Transverse colon (tissue), 4 donors: ENCODE measurements around the gene TH. TPM values are rescaled to one million over a fixed set of nuclear protein-coding genes. Genes with fewer than 3 reads are reported as not detected.

Experiments
- DNase-seq: peaks from one replicate; pipeline ENCODE4 v3.0.0-alpha.2; 2019
- H3K27ac ChIP-seq, 4 donors: fragments of 200-600 bp; sonication (generic); 2 replicates each; pipeline ENCODE4 v1.5.1; 2016 to 2018; ENCODE audit warnings: inconsistent platforms in 4 of 4
- H3K27me3 ChIP-seq: fragments of 200-600 bp; sonication (generic); 2 replicates; pipeline ENCODE4 v1.5.1; 2017; ENCODE audit warnings: inconsistent platforms
- H3K36me3 ChIP-seq, 4 donors: fragments of 200-600 bp; sonication (generic); 2 replicates each; pipeline ENCODE4 v1.5.1; 2017 to 2019; ENCODE audit warnings: inconsistent platforms in 4 of 4
- H3K4me1 ChIP-seq, 4 donors: fragments of 200-600 bp; sonication (generic); 2 replicates each; pipeline ENCODE4 v1.5.1; 2017 to 2020; ENCODE audit warnings: inconsistent platforms in 4 of 4
- H3K4me3 ChIP-seq, 4 donors: fragments of 200-600 bp; sonication (generic); 1 replicate in 1 of 4; 2 replicates in 3 of 4; pipeline versions ENCODE4 v1.5.1 to v1.6.1; 2017 to 2019; ENCODE audit warnings: inconsistent platforms in 4 of 4
- H3K9me3 ChIP-seq, 2 donors: fragments of 200-600 bp; sonication (generic); 2 replicates each; pipeline ENCODE4 v1.5.1; 2017 to 2019; ENCODE audit warnings: inconsistent platforms in 2 of 2
- EP300 ChIP-seq: sonication (generic); formaldehyde crosslinking; IDR thresholded peaks from one replicate; pipeline ENCODE4 v1.6.1; 2017; ENCODE audit warnings: antibody characterized with exemption, low read depth
- POLR2A ChIP-seq: fragments of 450-650 bp; IDR thresholded peaks from one replicate; pipeline ENCODE4 v1.6.1; 2016; ENCODE audit warnings: antibody characterized with exemption, mild to moderate bottlenecking, moderate library complexity
- POLR2AphosphoS5 ChIP-seq, 3 donors: sonication (generic); formaldehyde crosslinking; IDR thresholded peaks; one replicate each; pipeline ENCODE4 v1.6.1; 2016; ENCODE audit warnings: antibody characterized with exemption in 3 of 3
- WGBS, 2 donors: methylation state at CpG; one replicate each; pipeline ENCODE4 v1.1.5; 2018; ENCODE audit warnings: low coverage in 1 of 2; 5-methylcytosine and 5-hydroxymethylcytosine counted together
- in situ Hi-C, 4 donors: fragments of 200-750 bp; cut with MboI; loops; one replicate each; pipeline versions ENCODE4 v1.15.0 to v1.15.1; 2017; ENCODE audit warnings: low sequenced_read_pairs in 3 of 4, low pct_ligation_motif_present in 1 of 4, low pct_unique_long_range_greater_than_20kb in 1 of 4
- intact Hi-C: fragments of 100-400 bp; cut with DNase I; formaldehyde crosslinking; loops from one replicate; pipeline ENCODE4 v1.15.1; 2023; ENCODE audit warnings: low total_unique reads
- total RNA-seq, 4 donors: library from RNA; depleted of rRNA; stranded (reverse); fragments of >200 nt; gene quantifications; one replicate each; pipeline ENCODE4 v1.1.0, GENCODE V29; 2016
- TF ChIP-seq, protein P1 (sequence below), 5 experiments: fragments of 200-600 bp in 3 of 5; fragments of 450-650 bp in 2 of 5; sonication (generic) in 3 of 5; IDR thresholded peaks; 1 replicate in 2 of 5; 2 replicates in 3 of 5; pipeline ENCODE4 v1.5.1; 2016 to 2017; ENCODE audit warnings: antibody characterized with exemption in 5 of 5, inconsistent platforms in 3 of 5, mild to moderate bottlenecking in 2 of 5, moderate library complexity in 1 of 5

The TH gene
- total RNA-seq, 4 donors from 2014 or later: not detected

GRCh38 chr11:2146051-2146450 lies 25.6 kb downstream of the TH start:
- in situ Hi-C loops: no loop called here
- TF ChIP-seq EP300 (no peak), POLR2AphosphoS5 (IDR thresholded peaks at IDR 0.05) (no peak)
- TF ChIP-seq, protein P1, sequence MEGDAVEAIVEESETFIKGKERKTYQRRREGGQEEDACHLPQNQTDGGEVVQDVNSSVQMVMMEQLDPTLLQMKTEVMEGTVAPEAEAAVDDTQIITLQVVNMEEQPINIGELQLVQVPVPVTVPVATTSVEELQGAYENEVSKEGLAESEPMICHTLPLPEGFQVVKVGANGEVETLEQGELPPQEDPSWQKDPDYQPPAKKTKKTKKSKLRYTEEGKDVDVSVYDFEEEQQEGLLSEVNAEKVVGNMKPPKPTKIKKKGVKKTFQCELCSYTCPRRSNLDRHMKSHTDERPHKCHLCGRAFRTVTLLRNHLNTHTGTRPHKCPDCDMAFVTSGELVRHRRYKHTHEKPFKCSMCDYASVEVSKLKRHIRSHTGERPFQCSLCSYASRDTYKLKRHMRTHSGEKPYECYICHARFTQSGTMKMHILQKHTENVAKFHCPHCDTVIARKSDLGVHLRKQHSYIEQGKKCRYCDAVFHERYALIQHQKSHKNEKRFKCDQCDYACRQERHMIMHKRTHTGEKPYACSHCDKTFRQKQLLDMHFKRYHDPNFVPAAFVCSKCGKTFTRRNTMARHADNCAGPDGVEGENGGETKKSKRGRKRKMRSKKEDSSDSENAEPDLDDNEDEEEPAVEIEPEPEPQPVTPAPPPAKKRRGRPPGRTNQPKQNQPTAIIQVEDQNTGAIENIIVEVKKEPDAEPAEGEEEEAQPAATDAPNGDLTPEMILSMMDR (IDR thresholded peaks at IDR 0.05): no peak
- peaks cover 0 to 8% (median 6%) of the 10 kb centered on the region in 4 donors for H3K4me1 ChIP-seq
- H3K9me3 ChIP-seq: no peaks in the 10 kb centered on the region
- WGBS, 2 donors: 60% methylated on average over 19 of the region's 19 CpGs; no CpG with 5 or more reads in 1 of the 2 donors
- H3K36me3 ChIP-seq: no peaks in the 10 kb centered on the region
- H3K4me3 ChIP-seq: no peak overlapping the region
- no peak overlapping the region for H3K27ac ChIP-seq
- DNase-seq: no peak
- intact Hi-C loops: no loop called here
- H3K27me3 ChIP-seq: peaks cover 100% of the 10 kb centered on the region

DNA sequence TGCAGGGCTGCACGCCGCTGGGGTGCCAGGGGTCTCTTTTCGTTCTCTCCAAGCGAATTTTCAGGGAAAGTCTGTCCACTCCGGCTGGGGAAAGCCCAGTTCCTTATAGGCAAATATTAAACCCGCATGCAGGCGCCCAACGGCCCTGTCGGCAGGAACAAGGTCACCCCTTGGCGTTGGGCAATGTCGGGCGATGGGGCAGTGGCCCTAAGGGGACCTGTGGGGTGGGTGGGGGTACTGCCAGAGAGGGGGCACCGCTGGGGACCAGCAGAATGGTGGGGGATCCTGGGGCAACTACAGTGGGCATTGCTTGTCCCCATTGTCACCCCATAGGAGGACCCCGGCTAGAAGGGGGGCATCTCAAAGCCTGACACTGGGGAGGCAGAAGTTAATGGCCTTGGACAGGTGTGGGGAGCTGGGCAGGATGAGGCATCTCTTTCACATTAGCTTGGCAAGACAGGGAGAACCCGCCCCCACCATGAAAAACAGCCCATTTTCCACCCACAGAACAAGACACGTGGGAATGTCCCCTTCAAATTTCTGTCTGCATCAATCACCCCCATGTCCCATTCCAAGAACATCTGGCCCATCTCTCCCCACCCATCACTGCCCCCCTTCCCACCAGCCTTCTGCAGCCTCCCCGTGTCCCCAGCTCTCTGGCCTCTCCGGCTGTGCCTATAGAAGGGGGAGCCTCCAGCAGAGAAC lies 26.9 kb downstream of the TH start:
- H3K4me3 ChIP-seq: no peak overlapping the region
- DNase-seq: no peak
- no peak overlapping the region for H3K27ac ChIP-seq
- in situ Hi-C loops (no loop called here), intact Hi-C loops (no loop called here)
- H3K4me1 ChIP-seq: peaks cover 0 to 15% (median 9%) of the 10 kb centered on the region in 4 donors
- no peaks in the 10 kb centered on the region for H3K9me3 ChIP-seq
- TF ChIP-seq POLR2AphosphoS5 (IDR thresholded peaks at IDR 0.05) (no peak), EP300 (no peak), POLR2A (no peak)
- TF ChIP-seq, protein P1 (IDR thresholded peaks at IDR 0.05): no peak
- 19 to 20% methylated on average over 1 to 18 of the region's 18 CpGs for WGBS, 2 donors
- peaks cover 100% of the 10 kb centered on the region for H3K27me3 ChIP-seq
- H3K36me3 ChIP-seq: no peaks in the 10 kb centered on the region

- peaks cover 99% of the 10 kb centered on the region for H3K27me3 ChIP-seq
- H3K9me3 ChIP-seq: no peaks in the 10 kb centered on the region
- WGBS, 2 donors: 0 to 2% methylated on average over 6 to 64 of the region's 72 CpGs
- H3K4me3 ChIP-seq: no peak overlapping the region
- no peaks in the 10 kb centered on the region for H3K36me3 ChIP-seq
- no peak for DNase-seq
- intact Hi-C loops: no loop called here
- peaks cover 0 to 19% (median 10%) of the 10 kb centered on the region in 4 donors for H3K4me1 ChIP-seq
- in situ Hi-C loops: no loop called here
- no peak overlapping the region for H3K27ac ChIP-seq
- TF ChIP-seq, protein P1 (IDR thresholded peaks at IDR 0.05): no peak
- no peak for TF ChIP-seq EP300
- no peak for TF ChIP-seq POLR2A
- TF ChIP-seq POLR2AphosphoS5 (IDR thresholded peaks at IDR 0.05): no peak
These were observed 27.6 kb downstream of the TH start for GRCh38 chr11:2143799-2144543.

GRCh38 chr11:2143477-2143798 lies 28.2 kb downstream of the TH start:
- no peaks in the 10 kb centered on the region for H3K36me3 ChIP-seq
- no peak for TF ChIP-seq POLR2A
- TF ChIP-seq POLR2AphosphoS5 (IDR thresholded peaks at IDR 0.05): no peak
- TF ChIP-seq, protein P1 (IDR thresholded peaks at IDR 0.05): no peak
- no peak for TF ChIP-seq EP300
- no peak overlapping the region for H3K4me3 ChIP-seq
- H3K27ac ChIP-seq: no peak overlapping the region
- H3K27me3 ChIP-seq: peaks cover 99% of the 10 kb centered on the region
- H3K4me1 ChIP-seq: peaks cover 0 to 24% (median 12%) of the 10 kb centered on the region in 4 donors
- WGBS, 2 donors: 10 to 11% methylated on average over 6 to 12 of the region's 12 CpGs
- in situ Hi-C loops: no loop called here
- no peak for DNase-seq
- intact Hi-C loops: no loop called here
- H3K9me3 ChIP-seq: no peaks in the 10 kb centered on the region
